CD4-positive, alpha-beta T cell (primary cell): Measurements from ENCODE around the gene DPP3. TPM values are rescaled to one million over a fixed set of nuclear protein-coding genes. Genes with fewer than 3 reads are reported as not detected.
"Not testable (repeated sequence)": the region's sequence is repeated elsewhere in the genome, so short reads cannot be mapped to it uniquely, and the experiment has no call there.

Experiments used
- ATAC-seq: fragments of 200-7000 bp; cut with Tn5 transposase; one replicate; pipeline ENCODE4 v1.10.0; 2022; ENCODE audit warnings: mild to moderate bottlenecking; ENCODE audit not compliant: poor library complexity
- CTCF ChIA-PET: fragments of 350-600 bp; sonication (Branson Sonifier 250); formaldehyde crosslinking; loops from one replicate; lab custom pipeline; 2021; ENCODE audit warnings: antibody characterized with exemption, inconsistent platforms; lab: Charles Lee
- POLR2A ChIA-PET: fragments of 350-600 bp; sonication (Branson Sonifier 250); formaldehyde crosslinking; loops from one replicate; lab custom pipeline; 2021; ENCODE audit warnings: antibody characterized with exemption, inconsistent platforms; lab: Charles Lee
- DNase-seq, 14 experiments: peaks; one replicate each; pipeline ENCODE4 v3.0.0-alpha.2; 2013 to 2020; ENCODE audit warnings: mixed read lengths in 2 of 14
- H3K27ac ChIP-seq, 2 donors: one replicate each; pipeline versions ENCODE4 v1.5.1 to v1.7.0; 2013; ENCODE audit warnings: low read length in 2 of 2, low read depth in 1 of 2, mild to moderate bottlenecking in 1 of 2
- H3K27me3 ChIP-seq, 2 experiments: 1 replicate in 1 of 2; 2 replicates in 1 of 2; pipeline versions ENCODE4 v1.6.1 to v1.7.0; 2013; ENCODE audit warnings: low read length in 2 of 2, control low read depth in 1 of 2, mild to moderate bottlenecking in 1 of 2, moderate library complexity in 1 of 2; ENCODE audit not compliant: insufficient read depth in 2 of 2, control insufficient read depth in 1 of 2
- H3K36me3 ChIP-seq: one replicate; pipeline ENCODE4 v1.6.1; 2013; ENCODE audit warnings: low read length, control low read depth; ENCODE audit not compliant: insufficient read depth
- H3K4me1 ChIP-seq: one replicate; pipeline ENCODE4 v1.6.1; 2013; ENCODE audit warnings: low read length, control low read depth; ENCODE audit not compliant: insufficient read depth
- H3K4me3 ChIP-seq: one replicate; pipeline ENCODE4 v1.5.1; 2013; ENCODE audit warnings: mild to moderate bottlenecking, low read length, moderate library complexity
- H3K9me3 ChIP-seq, 2 experiments: 1 replicate in 1 of 2; 2 replicates in 1 of 2; pipeline versions ENCODE4 v1.6.1 to v1.7.0; 2013; ENCODE audit warnings: low read length in 2 of 2, mild to moderate bottlenecking in 2 of 2, control low read depth in 1 of 2, moderate library complexity in 1 of 2; ENCODE audit not compliant: control insufficient read depth in 1 of 2, insufficient read depth in 1 of 2
- H3K27ac Mint-ChIP-seq: one replicate; pipeline ENCODE4 v1.8.0; 2020; ENCODE audit warnings: mixed read lengths
- H3K27me3 Mint-ChIP-seq: one replicate; pipeline ENCODE4 v1.8.0; 2021; ENCODE audit warnings: mixed read lengths
- H3K36me3 Mint-ChIP-seq: one replicate; pipeline ENCODE4 v1.8.0; 2021; ENCODE audit warnings: low read depth, mixed read lengths
- H3K4me1 Mint-ChIP-seq: one replicate; pipeline ENCODE4 v1.8.0; 2021; ENCODE audit warnings: low read depth, mixed read lengths
- H3K4me3 Mint-ChIP-seq: one replicate; pipeline ENCODE4 v1.8.0; 2020; ENCODE audit warnings: mild to moderate bottlenecking, mixed read lengths
- H3K9me3 Mint-ChIP-seq: one replicate; pipeline ENCODE4 v1.8.0; 2020; ENCODE audit warnings: mixed read lengths
- CTCF ChIP-seq: fragments of 200-600 bp; IDR thresholded peaks from one replicate; pipeline ENCODE4 v1.8.0; 2022; ENCODE audit warnings: antibody characterized with exemption, mild to moderate bottlenecking
- intact Hi-C, 2 experiments: fragments of 100-400 bp; cut with DNase I in 1 of 2; cut with micrococcal nuclease in 1 of 2; formaldehyde crosslinking; loops; one replicate each; pipeline versions ENCODE4 v1.15.1 to v1.9.0; 2023 to 2025; cut with DNase I, micrococcal nuclease
- total RNA-seq, 174 experiments: library from RNA in 2 of 174; stranded (reverse) in 2 of 174; gene quantifications; one replicate each; pipeline ENCODE4 v1.2.3 and lab custom pipeline; 2021 to 2026

Gene DPP3
- total RNA-seq, 2 experiments from 2014 or later: 16.9 to 17.7 TPM

- Mint-ChIP-seq H3K27me3 (no peaks in the 10 kb centered on the region), H3K9me3 (no peaks in the 10 kb centered on the region), H3K27ac (no peak overlapping the region), H3K4me1 (peaks cover 13% of the 10 kb centered on the region), H3K36me3 (no peaks in the 10 kb centered on the region), H3K4me3 (no peak overlapping the region)
- Histone ChIP-seq H3K36me3 (no peaks in the 10 kb centered on the region), H3K4me1 (peaks cover 11% of the 10 kb centered on the region), H3K4me3 (no peak overlapping the region), H3K27me3 (no peaks in the 10 kb centered on the region), H3K27ac (no peak overlapping the region), H3K9me3 (peaks cover 0 to 5% of the 10 kb centered on the region in 2 experiments)
- POLR2A ChIA-PET: no interaction called here
- CTCF ChIA-PET: no interaction called here
- DNase-seq (no peak), ATAC-seq (no peak)
- no peak for TF ChIP-seq CTCF
- intact Hi-C loops: no loop called here
Measured at GRCh38 chr11:66462010-66462409, 18.2 kb upstream of the DPP3 start.

- POLR2A ChIA-PET: no interaction called here
- TF ChIP-seq CTCF: no peak
- Mint-ChIP-seq H3K36me3 (no peaks in the 10 kb centered on the region), H3K9me3 (no peaks in the 10 kb centered on the region), H3K4me1 (peaks cover 18% of the 10 kb centered on the region), H3K27me3 (no peaks in the 10 kb centered on the region), H3K4me3 (no peak overlapping the region), H3K27ac (no peak overlapping the region)
- no peaks in the 10 kb centered on the region for H3K27me3 ChIP-seq
- no peaks in the 10 kb centered on the region for H3K36me3 ChIP-seq
- intact Hi-C loops: no loop called here
- peaks cover 19% of the 10 kb centered on the region for H3K4me1 ChIP-seq
- ATAC-seq (no peak), DNase-seq (no peak)
- peaks cover 0 to 5% of the 10 kb centered on the region in 2 experiments for H3K9me3 ChIP-seq
- CTCF ChIA-PET: no interaction called here
- H3K27ac ChIP-seq: no peak overlapping the region
- no peak overlapping the region for H3K4me3 ChIP-seq
Measured at GRCh38 chr11:66462911-66463310, 17.3 kb upstream of the DPP3 start.

GRCh38 chr11:66464116-66464515, 16.1 kb upstream of the DPP3 start:
- intact Hi-C loops, H3K9me3 Mint-ChIP-seq, ATAC-seq, DNase-seq, H3K36me3 ChIP-seq, H3K27ac Mint-ChIP-seq, H3K27me3 ChIP-seq, H3K9me3 ChIP-seq, H3K4me3 ChIP-seq, POLR2A ChIA-PET, H3K4me3 Mint-ChIP-seq, H3K27me3 Mint-ChIP-seq, H3K36me3 Mint-ChIP-seq, H3K27ac ChIP-seq: not testable (repeated sequence)
- CTCF ChIA-PET: interaction anchor here (3.0 kb wide), 1 partner anchor 25 kb away, joined by 25 read pairs; the partner anchor contains the start of gene MRPL11
- peaks cover 26% of the 10 kb centered on the region for H3K4me1 ChIP-seq
- peaks cover 26% of the 10 kb centered on the region for H3K4me1 Mint-ChIP-seq

GRCh38 chr11:66464916-66465315, 15.3 kb upstream of the DPP3 start:
- intact Hi-C loops: loop anchor here in 1 of 2 experiments (5.0 kb wide), 2 partner anchors 152 to 943 kb away; partner anchors contain the start of gene RBM14
- ATAC-seq (no peak), DNase-seq (no peak)
- no peak for TF ChIP-seq CTCF
- H3K27ac Mint-ChIP-seq: peak overlapping the region; percentile 86
- peak overlapping the region in 1 of 2 donors; percentile 4 for H3K27ac ChIP-seq
- H3K27me3 Mint-ChIP-seq: no peaks in the 10 kb centered on the region
- peaks cover 0 to 5% of the 10 kb centered on the region in 2 experiments for H3K9me3 ChIP-seq
- H3K4me3 ChIP-seq: no peak overlapping the region
- no peaks in the 10 kb centered on the region for H3K27me3 ChIP-seq
- CTCF ChIA-PET: interaction anchor here (3.0 kb wide), 1 partner anchor 26 kb away, joined by 25 read pairs; the partner anchor contains the start of gene MRPL11
- H3K36me3 Mint-ChIP-seq: no peaks in the 10 kb centered on the region
- H3K4me3 Mint-ChIP-seq: peak overlapping the region; percentile 92
- H3K4me1 Mint-ChIP-seq: peaks cover 27% of the 10 kb centered on the region
- H3K36me3 ChIP-seq: peaks cover 3% of the 10 kb centered on the region
- H3K9me3 Mint-ChIP-seq: no peaks in the 10 kb centered on the region
- H3K4me1 ChIP-seq: peaks cover 26% of the 10 kb centered on the region
- POLR2A ChIA-PET: interaction anchor here (0.7 to 4.3 kb wide), 2 partner anchors 15 to 26 kb away, joined by 3 to 35 read pairs; partner anchors contain the start of genes DPP3 and MRPL11
